Activated naive CD8-positive, alpha-beta T cell treated with anti-CD3 and anti-CD28 coated beads, Interleukin-2, amount 50 U/mL, for 24 hours (primary cell): ENCODE data around the gene KIFAP3.

Source experiments
- ATAC-seq: fragments of 150-1000 bp; cut with Tn5 transposase; one replicate; pipeline ENCODE4 v1.10.0; 2021
- DNase-seq: peaks from one replicate; pipeline ENCODE4 v3.0.0; 2021
- H3K27ac Mint-ChIP-seq: one replicate; pipeline ENCODE4 v1.8.0; 2021; ENCODE audit warnings: mild to moderate bottlenecking, mixed read lengths
- H3K27me3 Mint-ChIP-seq: one replicate; pipeline ENCODE4 v1.8.0; 2021; ENCODE audit warnings: mixed read lengths
- H3K36me3 Mint-ChIP-seq: one replicate; pipeline ENCODE4 v1.8.0; 2021; ENCODE audit warnings: low read depth, mixed read lengths
- H3K4me1 Mint-ChIP-seq: one replicate; pipeline ENCODE4 v1.8.0; 2021; ENCODE audit warnings: mixed read lengths
- H3K4me3 Mint-ChIP-seq: one replicate; pipeline ENCODE4 v1.8.0; 2021; ENCODE audit warnings: mild to moderate bottlenecking, moderate library complexity, mixed read lengths
- H3K9me3 Mint-ChIP-seq: one replicate; pipeline ENCODE4 v1.8.0; 2021; ENCODE audit warnings: mixed read lengths

Gene KIFAP3

GRCh38 chr1:169904834-169905233, 169.7 kb downstream of the KIFAP3 start:
- H3K4me3 Mint-ChIP-seq: no peak overlapping the region
- DNase-seq (no peak), ATAC-seq (peak; percentile 40)
- no peak overlapping the region for H3K27ac Mint-ChIP-seq
- H3K4me1 Mint-ChIP-seq: peaks cover 23% of the 10 kb centered on the region
- H3K9me3 Mint-ChIP-seq: no peaks in the 10 kb centered on the region
- peaks cover 6% of the 10 kb centered on the region for H3K27me3 Mint-ChIP-seq
- peaks cover 1% of the 10 kb centered on the region for H3K36me3 Mint-ChIP-seq

GRCh38 chr1:169902751-169903150, 171.7 kb downstream of the KIFAP3 start:
- no peak for DNase-seq
- H3K27me3 Mint-ChIP-seq: peaks cover 6% of the 10 kb centered on the region
- no peak overlapping the region for H3K27ac Mint-ChIP-seq
- ATAC-seq: no peak
- H3K4me3 Mint-ChIP-seq: peak overlapping the region; percentile 2
- no peaks in the 10 kb centered on the region for H3K9me3 Mint-ChIP-seq
- peaks cover 17% of the 10 kb centered on the region for H3K4me1 Mint-ChIP-seq
- peaks cover 1% of the 10 kb centered on the region for H3K36me3 Mint-ChIP-seq

- no peak for ATAC-seq
- H3K4me1 Mint-ChIP-seq: peaks cover 17% of the 10 kb centered on the region
- peaks cover 1% of the 10 kb centered on the region for H3K36me3 Mint-ChIP-seq
- H3K27ac Mint-ChIP-seq: no peak overlapping the region
- DNase-seq: no peak
- H3K27me3 Mint-ChIP-seq: peaks cover 8% of the 10 kb centered on the region
- H3K4me3 Mint-ChIP-seq: no peak overlapping the region
- H3K9me3 Mint-ChIP-seq: no peaks in the 10 kb centered on the region
Measured at GRCh38 chr1:169901115-169901514, 173.4 kb downstream of the KIFAP3 start.

- DNase-seq: no peak
- Mint-ChIP-seq H3K4me3 (no peak overlapping the region), H3K4me1 (peaks cover 17% of the 10 kb centered on the region), H3K27ac (no peak overlapping the region), H3K36me3 (peaks cover 1% of the 10 kb centered on the region), H3K27me3 (peaks cover 8% of the 10 kb centered on the region), H3K9me3 (no peaks in the 10 kb centered on the region)
- no peak for ATAC-seq
Measured at GRCh38 chr1:169900571-169900970, 173.9 kb downstream of the KIFAP3 start.

GRCh38 chr1:169899519-169900217, 174.8 kb downstream of the KIFAP3 start:
- Mint-ChIP-seq H3K36me3 (no peaks in the 10 kb centered on the region), H3K27ac (no peak overlapping the region), H3K4me1 (peaks cover 18% of the 10 kb centered on the region), H3K27me3 (peaks cover 8% of the 10 kb centered on the region), H3K4me3 (no peak overlapping the region), H3K9me3 (no peaks in the 10 kb centered on the region)
- ATAC-seq: no peak
- DNase-seq: no peak

- Mint-ChIP-seq H3K27me3 (peaks cover 5% of the 10 kb centered on the region), H3K4me1 (peaks cover 26% of the 10 kb centered on the region), H3K36me3 (no peaks in the 10 kb centered on the region), H3K9me3 (no peaks in the 10 kb centered on the region), H3K27ac (no peak overlapping the region), H3K4me3 (no peak overlapping the region)
- ATAC-seq (no peak), DNase-seq (no peak)
Measured at GRCh38 chr1:169896013-169896412, 178.5 kb downstream of the KIFAP3 start.

- DNase-seq: no peak
- H3K36me3 Mint-ChIP-seq: no peaks in the 10 kb centered on the region
- peak overlapping the region; percentile 85 for H3K4me3 Mint-ChIP-seq
- ATAC-seq: no peak
- H3K4me1 Mint-ChIP-seq: peaks cover 38% of the 10 kb centered on the region
- no peaks in the 10 kb centered on the region for H3K9me3 Mint-ChIP-seq
- H3K27ac Mint-ChIP-seq: peak overlapping the region; percentile 100
- H3K27me3 Mint-ChIP-seq: peaks cover 3% of the 10 kb centered on the region
Measured at GRCh38 chr1:169894424-169895145, 179.9 kb downstream of the KIFAP3 start.

GRCh38 chr1:169893645-169894423, 180.7 kb downstream of the KIFAP3 start, which contains the start of gene SCYL3:
TSS of gene SCYL3 (minus strand) at chr1:169893896. CDS start at chr1:169888840, 5,056 bp downstream.
- H3K4me1 Mint-ChIP-seq: peaks cover 44% of the 10 kb centered on the region

GRCh38 chr1:169892927-169893644, 181.4 kb downstream of the KIFAP3 start:
- ATAC-seq (peak; percentile 2), DNase-seq (no peak)
- H3K9me3 Mint-ChIP-seq: no peaks in the 10 kb centered on the region
- peak overlapping the region; percentile 95 for H3K27ac Mint-ChIP-seq
- peak overlapping the region; percentile 85 for H3K4me3 Mint-ChIP-seq
- H3K27me3 Mint-ChIP-seq: peaks cover 3% of the 10 kb centered on the region
- peaks cover 7% of the 10 kb centered on the region for H3K36me3 Mint-ChIP-seq
- H3K4me1 Mint-ChIP-seq: peaks cover 47% of the 10 kb centered on the region

More at GRCh38 chr1:169893645-169894423, 180.7 kb downstream of the KIFAP3 start, which contains the start of gene SCYL3:
- peak; percentile 90 for ATAC-seq
- peaks cover 3% of the 10 kb centered on the region for H3K27me3 Mint-ChIP-seq
- H3K4me3 Mint-ChIP-seq: peak within 1 kb of the TSS; percentile 85
- H3K27ac Mint-ChIP-seq: peak within 1 kb of the TSS; percentile 100
- H3K36me3 Mint-ChIP-seq: peaks cover 2% of the 10 kb centered on the region
- H3K9me3 Mint-ChIP-seq: no peaks in the 10 kb centered on the region
- DNase-seq: peak; percentile 83

- H3K36me3 Mint-ChIP-seq: peaks cover 11% of the 10 kb centered on the region
- H3K27me3 Mint-ChIP-seq: peaks cover 3% of the 10 kb centered on the region
- H3K9me3 Mint-ChIP-seq: no peaks in the 10 kb centered on the region
- DNase-seq (no peak), ATAC-seq (no peak)
- peak overlapping the region; percentile 95 for H3K27ac Mint-ChIP-seq
- peak overlapping the region; percentile 85 for H3K4me3 Mint-ChIP-seq
- H3K4me1 Mint-ChIP-seq: peaks cover 47% of the 10 kb centered on the region
Measured at GRCh38 chr1:169892176-169892926, 182.1 kb downstream of the KIFAP3 start.

- Mint-ChIP-seq H3K4me1 (peaks cover 47% of the 10 kb centered on the region), H3K27ac (peak overlapping the region; percentile 95), H3K4me3 (peak overlapping the region; percentile 85), H3K36me3 (peaks cover 14% of the 10 kb centered on the region), H3K27me3 (peaks cover 1% of the 10 kb centered on the region), H3K9me3 (no peaks in the 10 kb centered on the region)
- ATAC-seq (no peak), DNase-seq (no peak)
Measured at GRCh38 chr1:169891539-169891885, 183.0 kb downstream of the KIFAP3 start.

GRCh38 chr1:169890761-169891538, 183.5 kb downstream of the KIFAP3 start:
- Mint-ChIP-seq H3K9me3 (no peaks in the 10 kb centered on the region), H3K4me3 (peak overlapping the region; percentile 85), H3K27me3 (peaks cover 1% of the 10 kb centered on the region), H3K4me1 (peaks cover 47% of the 10 kb centered on the region), H3K27ac (peak overlapping the region; percentile 95), H3K36me3 (peaks cover 17% of the 10 kb centered on the region)
- DNase-seq (peak; percentile 25), ATAC-seq (peak; percentile 47)

- H3K36me3 Mint-ChIP-seq: peaks cover 23% of the 10 kb centered on the region
- no peak overlapping the region for H3K4me3 Mint-ChIP-seq
- H3K27me3 Mint-ChIP-seq: peaks cover 1% of the 10 kb centered on the region
Measured at GRCh38 chr1:169889871-169890270, 184.6 kb downstream of the KIFAP3 start.

More at GRCh38 chr1:169889871-169890270, 184.6 kb downstream of the KIFAP3 start:
- no peak for ATAC-seq
- H3K4me1 Mint-ChIP-seq: peaks cover 47% of the 10 kb centered on the region
- H3K27ac Mint-ChIP-seq: peak overlapping the region; percentile 37
- no peaks in the 10 kb centered on the region for H3K9me3 Mint-ChIP-seq
- DNase-seq: no peak
